Activated CD4-positive, alpha-beta T cell treated with anti-CD3 and anti-CD28 coated beads, Interleukin-2, amount 50 U/mL, for 48 hours (primary cell): Measurements from ENCODE around the gene SUSD3.

Experiments used
- DNase-seq, 2 experiments: peaks; one replicate each; pipeline ENCODE4 v3.0.0-alpha.2; 2020

Gene SUSD3

GRCh38 chr9:93053781-93054331 is 4.6 kb upstream of the SUSD3 start:
- DNase-seq = no peak

GRCh38 chr9:93054758-93055704 is 3.5 kb upstream of the SUSD3 start:
- no peak for DNase-seq

- DNase-seq = no peak
These were observed 1.3 kb upstream of the SUSD3 start for GRCh38 chr9:93057042-93057702.

- no peak for DNase-seq
These were observed 672 bp upstream of the SUSD3 start for GRCh38 chr9:93057703-93058354.

- DNase-seq = peak in 1 of 2 experiments; percentile 43
These were observed 662 bp downstream of the SUSD3 start for GRCh38 chr9:93059011-93059714.

- DNase-seq = no peak
These were observed 1.4 kb downstream of the SUSD3 start for GRCh38 chr9:93059715-93060578.

- peak in 1 of 2 experiments; percentile 34 for DNase-seq
These were observed 2.3 kb downstream of the SUSD3 start for GRCh38 chr9:93060746-93061259.

GRCh38 chr9:93061260-93061751 is 2.8 kb downstream of the SUSD3 start:
- no peak for DNase-seq

- peak in 1 of 2 experiments; percentile 53 for DNase-seq
These were observed 3.6 kb downstream of the SUSD3 start for GRCh38 chr9:93061791-93062763.

GRCh38 chr9:93064392-93065134 is 6.1 kb downstream of the SUSD3 start:
- DNase-seq = peak; percentile 86 to 91

- DNase-seq = no peak
These were observed 6.7 kb downstream of the SUSD3 start for GRCh38 chr9:93065135-93065720.

GRCh38 chr9:93066978-93067603 is 8.6 kb downstream of the SUSD3 start:
- DNase-seq = no peak

- DNase-seq = no peak
These were observed 10.5 kb downstream of the SUSD3 start for GRCh38 chr9:93068956-93069355.

GRCh38 chr9:93071464-93071863 is 13.0 kb downstream of the SUSD3 start:
- peak in 1 of 2 experiments; percentile 51 for DNase-seq

GRCh38 chr9:93072383-93072795 is 13.9 kb downstream of the SUSD3 start:
- no peak for DNase-seq

- no peak for DNase-seq
These were observed 17.7 kb downstream of the SUSD3 start for GRCh38 chr9:93076101-93076791.

GRCh38 chr9:93076792-93077128 is 18.3 kb downstream of the SUSD3 start:
- no peak for DNase-seq

- DNase-seq = no peak
These were observed 18.9 kb downstream of the SUSD3 start for GRCh38 chr9:93077367-93077766.
